GM06990 (cell line): ENCODE measurements around the gene ARID1B.

Source experiments
- DNase-seq: peaks from one replicate; pipeline ENCODE4 v3.0.0-alpha.2; 2011; ENCODE audit not compliant: insufficient read length; ENCODE audit errors: extremely low read depth
- H3K27me3 ChIP-seq: replicated peaks from 2 replicates; pipeline ENCODE4 v1.6.0; 2011; ENCODE audit warnings: low read length; ENCODE audit not compliant: control insufficient read depth, insufficient read depth
- H3K36me3 ChIP-seq: 2 replicates; pipeline ENCODE4 v1.5.1; 2011; ENCODE audit warnings: low read length; ENCODE audit not compliant: control insufficient read depth, insufficient read depth
- H3K4me3 ChIP-seq: replicated peaks from 2 replicates; pipeline ENCODE4 v1.5.1; 2011; ENCODE audit warnings: low read depth, mild to moderate bottlenecking, control low read depth, low read length
- CTCF ChIP-seq: IDR thresholded peaks from 2 replicates; pipeline ENCODE4 v1.5.1; 2011; ENCODE audit warnings: low read length, control low read depth, mild to moderate bottlenecking, inconsistent platforms; ENCODE audit not compliant: insufficient read depth, poor library complexity, severe bottlenecking

The ARID1B gene

GRCh38 chr6:156740604-156741003 lies 36.6 kb upstream of the ARID1B start:
- H3K4me3 ChIP-seq, result no peak overlapping the region
- no peak for DNase-seq
- TF ChIP-seq CTCF, result no peak
- no peaks in the 10 kb centered on the region for H3K27me3 ChIP-seq
- H3K36me3 ChIP-seq, result no peaks in the 10 kb centered on the region

- DNase-seq, result peak; percentile 38
- Histone ChIP-seq H3K36me3 (no peaks in the 10 kb centered on the region), H3K4me3 (no peak overlapping the region), H3K27me3 (no peaks in the 10 kb centered on the region)
- no peak for TF ChIP-seq CTCF
Measured at GRCh38 chr6:156741287-156742073, 35.7 kb upstream of the ARID1B start.

- no peak overlapping the region for H3K4me3 ChIP-seq
- H3K36me3 ChIP-seq, result no peaks in the 10 kb centered on the region
- no peak for TF ChIP-seq CTCF
- no peak for DNase-seq
- no peaks in the 10 kb centered on the region for H3K27me3 ChIP-seq
Measured at GRCh38 chr6:156747715-156748114, 29.5 kb upstream of the ARID1B start.

GRCh38 chr6:156748504-156748903 lies 28.7 kb upstream of the ARID1B start:
- TF ChIP-seq CTCF, result no peak
- DNase-seq, result no peak
- Histone ChIP-seq H3K36me3 (no peaks in the 10 kb centered on the region), H3K4me3 (no peak overlapping the region), H3K27me3 (no peaks in the 10 kb centered on the region)

GRCh38 chr6:156752666-156753301 lies 24.4 kb upstream of the ARID1B start:
- H3K4me3 ChIP-seq, result no peak overlapping the region
- DNase-seq, result peak; percentile 62
- no peaks in the 10 kb centered on the region for H3K36me3 ChIP-seq
- H3K27me3 ChIP-seq, result no peaks in the 10 kb centered on the region
- peak; percentile 65 for TF ChIP-seq CTCF
